GM18502 (cell line): ENCODE data around the gene RELL2.

Experiments
- ATAC-seq: cut with Tn5 transposase; IDR thresholded peaks from one replicate; pipeline ENCODE4 v1.9.1; 2021; ENCODE audit warnings: mild to moderate bottlenecking; ENCODE audit not compliant: unreplicated experiment, poor library complexity

Gene RELL2

GRCh38 chr5:141647242-141647641 lies 10.4 kb downstream of the RELL2 start:
- no peak for ATAC-seq

DNA sequence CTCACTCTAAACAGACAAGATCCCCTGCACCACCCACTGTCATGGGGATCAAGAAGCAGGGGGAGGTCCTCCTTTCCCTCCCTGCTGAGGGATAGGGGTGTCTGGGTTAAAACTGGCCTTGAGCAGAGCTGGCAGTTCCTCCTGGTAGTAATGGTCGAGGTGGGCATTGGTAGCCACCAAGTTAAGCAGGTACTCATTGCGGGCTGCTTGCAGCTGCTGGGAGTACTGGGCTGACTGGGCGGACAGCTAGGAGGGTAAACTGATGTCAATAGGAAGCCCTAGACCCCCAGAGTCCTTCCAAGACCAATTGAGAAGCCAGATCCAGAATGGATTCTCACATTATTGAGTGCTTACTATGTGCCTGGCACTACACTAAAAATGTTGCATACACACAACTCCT lies 11.1 kb downstream of the RELL2 start:
- no peak for ATAC-seq

GRCh38 chr5:141649056-141649688 lies 12.4 kb downstream of the RELL2 start:
- no peak for ATAC-seq

DNA sequence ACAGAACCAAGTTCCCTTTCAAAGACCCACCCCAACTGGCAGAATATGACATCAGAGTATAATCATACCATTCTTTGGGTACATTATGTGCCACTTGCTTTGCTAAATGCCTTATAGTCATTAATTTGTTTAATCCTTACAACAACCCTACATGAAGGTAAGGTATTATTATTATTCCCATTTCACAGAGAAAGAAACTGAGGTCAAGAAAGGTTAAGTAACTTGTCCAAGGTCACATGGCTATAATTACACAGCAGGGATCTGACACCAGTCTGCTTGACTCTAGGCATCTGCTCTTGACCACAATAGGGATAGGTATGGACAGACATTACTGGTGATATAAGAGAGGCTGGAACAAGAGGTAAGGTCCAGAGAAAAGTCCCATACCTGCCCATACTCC lies 13.2 kb downstream of the RELL2 start:
- ATAC-seq: no peak

- ATAC-seq: peak; percentile 97
These were observed 14.3 kb downstream of the RELL2 start, which contains the start of gene FCHSD1 for GRCh38 chr5:141650851-141651727. TSS of gene FCHSD1 (minus strand) at chr5:141651418. CDS start at chr5:141651368, 50 bp downstream.

DNA sequence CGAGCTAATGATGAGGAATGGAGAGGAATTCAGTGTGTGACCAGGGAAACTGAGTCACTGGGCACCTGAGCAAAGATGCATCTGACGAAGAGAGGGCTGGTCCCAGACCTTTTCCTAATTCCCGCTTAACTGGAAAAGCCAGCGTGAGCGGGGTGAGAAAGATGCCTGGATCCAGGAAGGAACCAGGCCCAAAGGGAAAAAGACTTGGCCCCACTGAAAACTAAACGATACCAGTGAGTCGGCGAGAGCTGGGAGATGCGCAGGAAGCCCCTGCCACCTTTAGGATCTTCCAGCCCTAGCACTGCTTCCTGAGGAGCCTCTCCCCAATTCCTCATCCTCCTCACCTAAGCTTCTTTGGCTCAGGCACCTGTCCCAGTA lies 14.9 kb downstream of the RELL2 start:
- ATAC-seq: no peak

- no peak for ATAC-seq
These were observed 17.5 kb downstream of the RELL2 start for GRCh38 chr5:141654298-141654697.

- ATAC-seq: no peak
These were observed 18.2 kb downstream of the RELL2 start for GRCh38 chr5:141655020-141655419.

DNA sequence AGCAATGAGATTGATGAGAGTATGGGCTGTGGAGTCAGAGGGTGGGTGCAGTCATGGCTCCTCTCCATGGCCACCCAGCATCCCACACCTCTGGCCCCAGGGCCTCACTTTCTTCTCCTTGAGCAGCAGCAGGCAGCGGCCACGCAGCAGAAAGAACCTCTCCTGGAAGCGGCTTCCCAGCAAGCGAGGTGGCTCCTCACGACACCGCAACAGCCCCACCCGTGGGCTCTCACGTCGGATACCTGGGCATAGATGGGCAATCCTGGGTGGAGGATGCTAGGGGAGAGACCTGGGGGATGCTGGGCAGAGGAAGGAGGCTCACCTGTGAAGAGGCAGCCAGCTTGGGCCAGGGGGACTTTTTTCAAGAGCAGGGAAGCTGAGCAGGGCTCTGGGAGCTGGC lies 19.6 kb downstream of the RELL2 start:
- no peak for ATAC-seq

- no peak for ATAC-seq
These were observed 20.6 kb downstream of the RELL2 start for GRCh38 chr5:141657404-141657803.

GRCh38 chr5:141657937-141658545 lies 21.2 kb downstream of the RELL2 start:
- ATAC-seq: peak; percentile 62

GRCh38 chr5:141662028-141662427 lies 25.2 kb downstream of the RELL2 start:
- no peak for ATAC-seq

- ATAC-seq: no peak
These were observed 26.7 kb downstream of the RELL2 start for GRCh38 chr5:141663506-141663905.

GRCh38 chr5:141664733-141665461 lies 28.1 kb downstream of the RELL2 start:
- peak; percentile 99 for ATAC-seq

DNA sequence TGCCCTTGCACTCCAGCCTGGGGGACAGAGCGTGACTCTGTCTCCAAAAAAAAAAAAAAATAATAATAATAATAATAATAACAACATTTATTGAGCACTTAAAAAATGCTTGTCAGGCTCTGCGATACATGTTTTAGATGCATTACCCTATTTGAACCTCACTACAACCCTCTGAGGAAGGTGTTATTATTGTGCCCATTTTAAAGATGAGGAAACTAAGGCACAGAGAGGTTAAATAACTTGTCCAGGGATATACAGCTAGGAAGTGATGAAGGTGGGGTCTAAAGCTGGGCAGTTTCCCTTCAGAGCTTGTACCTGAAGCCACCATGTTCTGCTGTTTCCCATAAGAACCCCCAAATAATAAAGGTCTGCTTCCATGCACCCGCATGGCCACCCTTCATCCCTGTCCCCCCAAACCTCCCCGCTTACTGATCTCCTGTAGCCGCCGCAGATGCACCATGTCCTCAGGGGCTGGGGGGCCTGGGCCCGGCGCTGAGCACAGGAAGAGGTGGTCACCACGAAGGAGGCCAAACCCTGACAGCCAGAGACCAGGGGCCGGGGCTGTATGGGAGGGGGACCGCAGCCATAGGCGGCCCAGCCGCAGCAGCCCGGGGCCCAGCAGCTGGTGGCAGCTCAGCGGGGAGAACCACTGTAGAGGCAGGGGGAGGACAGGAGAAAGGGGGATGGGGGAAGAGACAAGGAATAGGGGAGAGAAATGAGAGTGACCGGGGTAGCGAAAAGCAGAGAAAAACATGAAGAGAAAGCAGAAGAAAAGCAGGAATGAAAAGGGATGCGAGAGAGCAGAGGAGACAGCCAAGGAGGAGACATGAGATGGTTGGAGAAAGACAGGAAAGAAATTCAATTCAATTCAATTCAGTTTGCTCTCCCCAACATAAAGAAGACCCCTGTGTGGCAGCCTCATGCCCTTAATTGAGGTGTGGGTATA lies 29.5 kb downstream of the RELL2 start:
- no peak for ATAC-seq

DNA sequence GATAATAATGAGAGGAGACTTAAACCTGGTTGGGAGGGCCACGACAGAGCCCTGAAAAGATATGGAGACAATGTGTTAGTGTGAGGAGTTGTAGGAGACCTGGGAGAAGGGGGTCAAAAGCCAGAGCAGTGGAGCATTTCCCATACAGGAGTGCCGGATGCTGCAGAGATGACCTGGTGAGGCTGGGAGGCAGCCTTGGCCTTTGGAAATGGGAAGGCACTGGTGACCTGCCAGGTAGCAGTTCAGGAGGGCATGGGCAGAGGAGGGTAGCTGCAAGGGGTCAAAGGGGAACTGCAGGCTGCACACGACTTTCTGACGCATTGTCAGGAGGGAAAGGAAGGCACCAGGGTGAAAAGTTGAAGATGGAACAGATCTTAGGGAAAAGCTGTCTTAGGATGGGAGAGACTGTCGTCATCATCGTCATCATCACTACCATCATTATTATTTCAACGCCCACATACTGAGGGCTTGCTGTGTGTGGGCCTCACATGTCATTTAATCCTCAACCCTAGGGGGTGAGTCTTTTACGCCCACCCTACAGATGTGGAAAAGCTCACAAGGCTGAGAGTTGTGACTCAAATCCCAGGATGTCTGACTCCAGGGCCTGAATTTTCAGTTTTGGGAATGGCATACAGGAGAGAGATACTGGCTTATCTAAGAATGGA lies 31.9 kb downstream of the RELL2 start:
- ATAC-seq: no peak

GRCh38 chr5:141669520-141669919 lies 32.7 kb downstream of the RELL2 start:
- ATAC-seq: no peak

GRCh38 chr5:141672071-141672840 lies 35.5 kb downstream of the RELL2 start:
- ATAC-seq: no peak
